CD8-positive, alpha-beta memory T cell (primary cell): Measurements from ENCODE around the gene ABHD4. TPM values are rescaled to one million over a fixed set of nuclear protein-coding genes. Genes with fewer than 3 reads are reported as not detected.

Source experiments
- CTCF ChIA-PET: fragments of 350-600 bp; sonication (Branson Sonifier 250); formaldehyde crosslinking; loops from one replicate; lab custom pipeline; 2021; ENCODE audit warnings: antibody characterized with exemption; lab: Charles Lee
- POLR2A ChIA-PET: fragments of 350-600 bp; sonication (Branson Sonifier 250); formaldehyde crosslinking; loops from one replicate; lab custom pipeline; 2021; ENCODE audit warnings: antibody characterized with exemption; lab: Charles Lee
- DNase-seq, 5 donors: peaks; one replicate each; pipeline versions ENCODE4 v3.0.0 to v3.0.0-alpha.2; 2020 to 2022; ENCODE audit warnings: mixed read lengths in 1 of 5
- H3K27ac ChIP-seq: one replicate; pipeline ENCODE4 v1.7.0; 2013; ENCODE audit warnings: low read depth, mild to moderate bottlenecking, low read length, moderate library complexity
- H3K27me3 ChIP-seq: 2 replicates; pipeline ENCODE4 v1.7.0; 2013; ENCODE audit warnings: low read length, mild to moderate bottlenecking; ENCODE audit not compliant: insufficient read depth, poor library complexity, severe bottlenecking
- H3K36me3 ChIP-seq: 2 replicates; pipeline ENCODE4 v1.7.0; 2013; ENCODE audit warnings: mild to moderate bottlenecking, low read length, moderate library complexity; ENCODE audit not compliant: insufficient read depth
- H3K4me1 ChIP-seq: 2 replicates; pipeline ENCODE4 v1.7.0; 2013; ENCODE audit warnings: mild to moderate bottlenecking, low read length, moderate library complexity; ENCODE audit not compliant: insufficient read depth
- H3K4me3 ChIP-seq: 2 replicates; pipeline ENCODE4 v1.7.0; 2013; ENCODE audit warnings: mild to moderate bottlenecking, low read length
- H3K9me3 ChIP-seq: 2 replicates; pipeline ENCODE4 v1.7.0; 2013; ENCODE audit warnings: mild to moderate bottlenecking, low read length
- H3K27ac Mint-ChIP-seq, 8 donors: one replicate each; pipeline ENCODE4 v1.8.0; 2020 to 2021; ENCODE audit warnings: mixed read lengths in 8 of 8, mild to moderate bottlenecking in 6 of 8, inconsistent platforms in 3 of 8, moderate library complexity in 3 of 8
- H3K27me3 Mint-ChIP-seq, 2 donors: one replicate each; pipeline ENCODE4 v1.8.0; 2020 to 2021; ENCODE audit warnings: mixed read lengths in 2 of 2, mild to moderate bottlenecking in 1 of 2, moderate library complexity in 1 of 2
- H3K36me3 Mint-ChIP-seq, 3 donors: one replicate each; pipeline ENCODE4 v1.8.0; 2020 to 2021; ENCODE audit warnings: mixed read lengths in 3 of 3, inconsistent platforms in 1 of 3, mild to moderate bottlenecking in 1 of 3
- H3K4me1 Mint-ChIP-seq, 3 donors: one replicate each; pipeline ENCODE4 v1.8.0; 2020 to 2021; ENCODE audit warnings: mixed read lengths in 3 of 3, inconsistent platforms in 1 of 3, mild to moderate bottlenecking in 1 of 3
- H3K4me3 Mint-ChIP-seq, 7 donors: one replicate each; pipeline ENCODE4 v1.8.0; 2020 to 2021; ENCODE audit warnings: mixed read lengths in 7 of 7, mild to moderate bottlenecking in 6 of 7, moderate library complexity in 4 of 7, inconsistent platforms in 2 of 7
- H3K9me3 Mint-ChIP-seq, 5 donors: one replicate each; pipeline ENCODE4 v1.8.0; 2020 to 2022; ENCODE audit warnings: mixed read lengths in 5 of 5, mild to moderate bottlenecking in 3 of 5, moderate library complexity in 2 of 5, inconsistent platforms in 1 of 5
- polyA plus RNA-seq: library from polyadenylated mRNA; unstranded; fragments of 300-500 nt; fragmentation: Illumina TruSeq; gene quantifications from one replicate; pipeline ENCODE4 v1.2.3, GENCODE V29; 2021
- total RNA-seq, 2 experiments: library from RNA; stranded (reverse); gene quantifications; one replicate each; pipeline ENCODE4 v1.2.3, GENCODE V29; 2021

The ABHD4 gene
- total and polyA plus RNA-seq, 3 experiments from 2014 or later = 8.4 to 13.7 (median 11.4) TPM

- ChIA-PET CTCF (interaction anchor here (0.6 to 6.5 kb wide), 4 partner anchors 11 to 264 kb away, joined by 3 to 37 read pairs (median 3); no protein-coding TSS in a partner anchor), POLR2A (no interaction called here)
- Mint-ChIP-seq H3K27ac (no peak overlapping the region), H3K4me3 (no peak overlapping the region), H3K36me3 (peaks cover 0 to 17% (median 0%) of the 10 kb centered on the region in 3 donors), H3K27me3 (peaks cover 4 to 7% of the 10 kb centered on the region in 2 donors), H3K4me1 (peaks cover 23 to 31% (median 27%) of the 10 kb centered on the region in 3 donors), H3K9me3 (peaks cover 0 to 3% (median 0%) of the 10 kb centered on the region in 5 donors)
- no peaks in the 10 kb centered on the region for H3K9me3 ChIP-seq
- H3K27me3 ChIP-seq = no peaks in the 10 kb centered on the region
- H3K4me3 ChIP-seq = no peak overlapping the region
- H3K36me3 ChIP-seq = no peaks in the 10 kb centered on the region
- no peak overlapping the region for H3K27ac ChIP-seq
- no peak for DNase-seq
- peaks cover 7% of the 10 kb centered on the region for H3K4me1 ChIP-seq
Measured at GRCh38 chr14:22593601-22594000, 4.5 kb upstream of the ABHD4 start.

- H3K27me3 Mint-ChIP-seq = peaks cover 0 to 7% of the 10 kb centered on the region in 2 donors
- Histone ChIP-seq H3K4me1 (peaks cover 14% of the 10 kb centered on the region), H3K27me3 (no peaks in the 10 kb centered on the region), H3K36me3 (no peaks in the 10 kb centered on the region), H3K27ac (no peak overlapping the region), H3K4me3 (no peak overlapping the region), H3K9me3 (no peaks in the 10 kb centered on the region)
- H3K27ac Mint-ChIP-seq = peak overlapping the region in 1 of 8 donors; percentile 8
- CTCF ChIA-PET = interaction anchor here (1.1 to 6.5 kb wide), 2 partner anchors 12 to 23 kb away, joined by 3 to 37 read pairs; no protein-coding TSS in a partner anchor
- H3K36me3 Mint-ChIP-seq = peaks cover 0 to 14% (median 0%) of the 10 kb centered on the region in 3 donors
- no peaks in the 10 kb centered on the region for H3K9me3 Mint-ChIP-seq
- peaks cover 26 to 31% (median 31%) of the 10 kb centered on the region in 3 donors for H3K4me1 Mint-ChIP-seq
- peak overlapping the region in 1 of 7 donors; percentile 34 for H3K4me3 Mint-ChIP-seq
- POLR2A ChIA-PET = interaction anchor here (0.7 kb wide), 1 partner anchor 129 kb away, joined by 10 read pairs; no protein-coding TSS in a partner anchor
- no peak for DNase-seq
Measured at GRCh38 chr14:22594156-22594716, 3.9 kb upstream of the ABHD4 start.

GRCh38 chr14:22596354-22596879, 1.7 kb upstream of the ABHD4 start:
- Histone ChIP-seq H3K27me3 (no peaks in the 10 kb centered on the region), H3K9me3 (no peaks in the 10 kb centered on the region), H3K27ac (no peak overlapping the region), H3K36me3 (no peaks in the 10 kb centered on the region), H3K4me1 (peaks cover 10% of the 10 kb centered on the region), H3K4me3 (no peak overlapping the region)
- H3K4me3 Mint-ChIP-seq = peak overlapping the region in 4 of 7 donors; percentile 19 to 93 (median 52)
- H3K4me1 Mint-ChIP-seq = peaks cover 24 to 39% (median 36%) of the 10 kb centered on the region in 3 donors
- CTCF ChIA-PET = interaction anchor here (6.5 kb wide), 1 partner anchor 26 kb away, joined by 37 read pairs; no protein-coding TSS in a partner anchor
- H3K27ac Mint-ChIP-seq = peak overlapping the region in 1 of 8 donors; percentile 47
- DNase-seq = no peak
- peaks cover 0 to 7% of the 10 kb centered on the region in 2 donors for H3K27me3 Mint-ChIP-seq
- POLR2A ChIA-PET = no interaction called here
- H3K36me3 Mint-ChIP-seq = peaks cover 0 to 15% (median 0%) of the 10 kb centered on the region in 3 donors
- no peaks in the 10 kb centered on the region for H3K9me3 Mint-ChIP-seq

GRCh38 chr14:22597265-22597664, 835 bp upstream of the ABHD4 start:
- peaks cover 0 to 7% of the 10 kb centered on the region in 2 donors for H3K27me3 Mint-ChIP-seq
- H3K27ac Mint-ChIP-seq = peak overlapping the region in 6 of 8 donors; percentile 21 to 91 (median 56)
- Histone ChIP-seq H3K9me3 (no peaks in the 10 kb centered on the region), H3K27me3 (no peaks in the 10 kb centered on the region), H3K4me1 (peaks cover 10% of the 10 kb centered on the region), H3K27ac (no peak overlapping the region), H3K36me3 (peaks cover 3% of the 10 kb centered on the region), H3K4me3 (peak overlapping the region; percentile 90)
- POLR2A ChIA-PET = interaction anchor here (0.7 to 2.8 kb wide), 4 partner anchors 8 to 226 kb away, joined by 3 to 51 read pairs (median 3); partner anchors contain the start of gene DAD1
- CTCF ChIA-PET = interaction anchor here (1.7 to 6.5 kb wide), 3 partner anchors 7 to 40 kb away, joined by 7 to 37 read pairs (median 8); no protein-coding TSS in a partner anchor
- peaks cover 24 to 43% (median 36%) of the 10 kb centered on the region in 3 donors for H3K4me1 Mint-ChIP-seq
- DNase-seq = no peak
- H3K36me3 Mint-ChIP-seq = peaks cover 5 to 24% (median 7%) of the 10 kb centered on the region in 3 donors
- H3K4me3 Mint-ChIP-seq = peak overlapping the region in 6 of 7 donors; percentile 93 to 98 (median 96)
- no peaks in the 10 kb centered on the region for H3K9me3 Mint-ChIP-seq

GRCh38 chr14:22597771-22598098, 365 bp upstream of the ABHD4 start:
- H3K4me1 Mint-ChIP-seq = peaks cover 26 to 43% (median 36%) of the 10 kb centered on the region in 3 donors
- peaks cover 10% of the 10 kb centered on the region for H3K4me1 ChIP-seq
- H3K9me3 Mint-ChIP-seq = no peaks in the 10 kb centered on the region
- ChIA-PET CTCF (interaction anchor here (0.6 to 6.5 kb wide), 5 partner anchors 8 to 389 kb away, joined by 3 to 37 read pairs (median 7); no protein-coding TSS in a partner anchor), POLR2A (interaction anchor here (0.7 to 2.8 kb wide), 4 partner anchors 9 to 226 kb away, joined by 3 to 51 read pairs (median 3); partner anchors contain the start of gene DAD1)
- peak overlapping the region; percentile 52 to 96 (median 90) for H3K27ac Mint-ChIP-seq
- H3K36me3 Mint-ChIP-seq = peaks cover 10 to 28% (median 11%) of the 10 kb centered on the region in 3 donors
- no peaks in the 10 kb centered on the region for H3K9me3 ChIP-seq
- peak overlapping the region; percentile 93 to 98 (median 96) for H3K4me3 Mint-ChIP-seq
- H3K36me3 ChIP-seq = peaks cover 6% of the 10 kb centered on the region
- H3K27ac ChIP-seq = peak overlapping the region; percentile 74
- no peak for DNase-seq
- no peaks in the 10 kb centered on the region for H3K27me3 ChIP-seq
- H3K4me3 ChIP-seq = peak overlapping the region; percentile 90
- peaks cover 0 to 7% of the 10 kb centered on the region in 2 donors for H3K27me3 Mint-ChIP-seq

GRCh38 chr14:22598896-22599244, 770 bp downstream of the ABHD4 start:
- H3K4me3 ChIP-seq = peak overlapping the region; percentile 90
- peaks cover 14 to 40% (median 21%) of the 10 kb centered on the region in 3 donors for H3K36me3 Mint-ChIP-seq
- peaks cover 15% of the 10 kb centered on the region for H3K36me3 ChIP-seq
- H3K4me1 ChIP-seq = peaks cover 10% of the 10 kb centered on the region
- ChIA-PET CTCF (interaction anchor here (1.0 to 6.5 kb wide), 8 partner anchors 9 to 388 kb away, joined by 3 to 37 read pairs (median 6); partner anchors contain the start of gene OXA1L), POLR2A (interaction anchor here (0.5 to 2.8 kb wide), 5 partner anchors 10 to 328 kb away, joined by 3 to 51 read pairs (median 5); partner anchors contain the start of genes DAD1 and OXA1L)
- peaks cover 0 to 3% of the 10 kb centered on the region in 2 donors for H3K27me3 Mint-ChIP-seq
- peak in 2 of 5 donors; percentile 4 to 8 for DNase-seq
- peak overlapping the region; percentile 69 to 97 (median 92) for H3K27ac Mint-ChIP-seq
- peak overlapping the region; percentile 74 for H3K27ac ChIP-seq
- H3K4me3 Mint-ChIP-seq = peak overlapping the region; percentile 93 to 98 (median 96)
- no peaks in the 10 kb centered on the region for H3K9me3 Mint-ChIP-seq
- no peaks in the 10 kb centered on the region for H3K27me3 ChIP-seq
- H3K4me1 Mint-ChIP-seq = peaks cover 26 to 43% (median 36%) of the 10 kb centered on the region in 3 donors
- no peaks in the 10 kb centered on the region for H3K9me3 ChIP-seq

- H3K4me3 ChIP-seq = peak overlapping the region; percentile 90
- H3K4me1 Mint-ChIP-seq = peaks cover 26 to 43% (median 36%) of the 10 kb centered on the region in 3 donors
- peaks cover 0 to 3% of the 10 kb centered on the region in 2 donors for H3K27me3 Mint-ChIP-seq
- H3K4me3 Mint-ChIP-seq = peak overlapping the region; percentile 93 to 98 (median 96)
- no peaks in the 10 kb centered on the region for H3K9me3 ChIP-seq
- H3K36me3 ChIP-seq = peaks cover 15% of the 10 kb centered on the region
- peaks cover 10% of the 10 kb centered on the region for H3K4me1 ChIP-seq
- H3K27ac Mint-ChIP-seq = peak overlapping the region in 7 of 8 donors; percentile 89 to 97 (median 94)
- no peaks in the 10 kb centered on the region for H3K9me3 Mint-ChIP-seq
- DNase-seq = no peak
- CTCF ChIA-PET = interaction anchor here (1.0 to 6.5 kb wide), 5 partner anchors 9 to 54 kb away, joined by 3 to 37 read pairs (median 7); no protein-coding TSS in a partner anchor
- H3K27ac ChIP-seq = no peak overlapping the region
- POLR2A ChIA-PET = interaction anchor here (1.1 to 2.8 kb wide), 3 partner anchors 10 to 167 kb away, joined by 5 to 51 read pairs (median 5); partner anchors contain the start of genes DAD1 and OXA1L
- H3K27me3 ChIP-seq = no peaks in the 10 kb centered on the region
- peaks cover 14 to 44% (median 21%) of the 10 kb centered on the region in 3 donors for H3K36me3 Mint-ChIP-seq
Measured at GRCh38 chr14:22599349-22599748, 1.2 kb downstream of the ABHD4 start.
